ENCODE results near the gene CCNI. TPM values are rescaled to one million over a fixed set of nuclear protein-coding genes. Genes with fewer than 3 reads are reported as not detected.

Gene CCNI
- total RNA-seq, 1 experiment from 2014 or later: 213 TPM

GRCh38 chr4:77122656-77123055, 46.9 kb upstream of the CCNI start:
- H3K4me3 Mint-ChIP-seq: no peak overlapping the region

GRCh38 chr4:77121736-77122240, 46.0 kb upstream of the CCNI start:
- Mint-ChIP-seq H3K9me3 (0 out of 2 replicates have a peak, but pooled peaks cover 4% of the 10 kb centered on the region), H3K36me3 (no peaks in the 10 kb centered on the region), H3K4me3 (no peak overlapping the region), H3K27me3 (ENCODE audit: low read depth) (peaks cover 3% of the 10 kb centered on the region), H3K27ac (no peak overlapping the region), H3K4me1 (peaks cover 33% of the 10 kb centered on the region)
- DNase-seq (ENCODE audit: low spot score) (no peak), ATAC-seq (no peak)
- CTCF ChIA-PET: interaction anchor here (1.2 to 3.7 kb wide), 8 partner anchors 10 to 82 kb away, joined by 3 to 34 read pairs (median 5); no protein-coding TSS in a partner anchor
- POLR2A ChIA-PET: interaction anchor here (1.0 kb wide), 1 partner anchor 45 kb away, joined by 3 read pairs; no protein-coding TSS in a partner anchor
- TF ChIP-seq KAT7 (CRISPR knock-in tag; IDR thresholded peaks at IDR 0.05; ENCODE audit: borderline replicate concordance) (no peak), ZNF317 (CRISPR knock-in tag; IDR thresholded peaks at IDR 0.05; ENCODE audit: borderline replicate concordance, low read depth) (no peak), ZNF396 (CRISPR knock-in tag; IDR thresholded peaks at IDR 0.05; ENCODE audit: borderline replicate concordance) (no peak), ZSCAN18 (CRISPR knock-in tag; IDR thresholded peaks at IDR 0.05) (no peak), NR1H2 (CRISPR knock-in tag; IDR thresholded peaks at IDR 0.05) (no peak), NR2C2 (CRISPR knock-in tag; IDR thresholded peaks at IDR 0.05) (no peak), ATF6 (CRISPR knock-in tag; IDR thresholded peaks at IDR 0.05) (no peak), MXD4 (CRISPR knock-in tag; IDR thresholded peaks at IDR 0.05; ENCODE audit: borderline replicate concordance) (no peak), ZNF512 (CRISPR knock-in tag; IDR thresholded peaks at IDR 0.05; ENCODE audit: borderline replicate concordance) (no peak), HMGA2 (CRISPR knock-in tag; IDR thresholded peaks at IDR 0.05) (no peak), CBFB (CRISPR knock-in tag; IDR thresholded peaks at IDR 0.05; ENCODE audit: low read depth) (no peak), EMX1 (CRISPR knock-in tag; IDR thresholded peaks at IDR 0.05) (no peak), TP53 (CRISPR knock-in tag; IDR thresholded peaks at IDR 0.05) (no peak)

More at GRCh38 chr4:77122656-77123055, 46.9 kb upstream of the CCNI start:
- H3K27me3 Mint-ChIP-seq (ENCODE audit: low read depth): peaks cover 3% of the 10 kb centered on the region; the same call in 1 of the 2 replicates
- ChIA-PET POLR2A (interaction anchor here (0.6 kb wide), 1 partner anchor 804 kb away, joined by 3 read pairs; no protein-coding TSS in a partner anchor), CTCF (interaction anchor here (1.2 to 3.7 kb wide), 2 partner anchors 10 to 81 kb away, joined by 4 to 34 read pairs; no protein-coding TSS in a partner anchor)
- H3K36me3 Mint-ChIP-seq: no peaks in the 10 kb centered on the region
- ATAC-seq (no peak), DNase-seq (ENCODE audit: low spot score) (no peak)
- 0 out of 2 replicates have a peak, but pooled peaks cover 4% of the 10 kb centered on the region for H3K9me3 Mint-ChIP-seq
- peaks cover 33% of the 10 kb centered on the region for H3K4me1 Mint-ChIP-seq
- H3K27ac Mint-ChIP-seq: no peak overlapping the region
- TF ChIP-seq ZNF423 (CRISPR knock-in tag; IDR thresholded peaks at IDR 0.05) (no peak), MYBL2 (CRISPR knock-in tag; IDR thresholded peaks at IDR 0.05) (no peak), E2F4 (CRISPR knock-in tag; IDR thresholded peaks at IDR 0.05; ENCODE audit: borderline replicate concordance, low read depth) (no peak), JUN (CRISPR knock-in tag; IDR thresholded peaks at IDR 0.05) (no peak), USF1 (CRISPR knock-in tag; IDR thresholded peaks at IDR 0.05) (no peak), CDX4 (CRISPR knock-in tag; IDR thresholded peaks at IDR 0.05; ENCODE audit: borderline replicate concordance) (no peak), GRHL2 (CRISPR knock-in tag; IDR thresholded peaks at IDR 0.05; ENCODE audit: insufficient replicate concordance, severe bottlenecking) (no peak), OVOL2 (CRISPR knock-in tag; IDR thresholded peaks at IDR 0.05; ENCODE audit: borderline replicate concordance) (no peak), NR1H2 (CRISPR knock-in tag; IDR thresholded peaks at IDR 0.05) (no peak), CTCF (IDR thresholded peaks at IDR 0.05) (no peak)
